ENCODE data around the gene COMMD9. TPM values are rescaled to one million over a fixed set of nuclear protein-coding genes. Genes with fewer than 3 reads are reported as not detected.

COMMD9 gene
- total RNA-seq, 2 experiments from 2014 or later = 33.6 to 34.6 TPM

GRCh38 chr11:36222831-36223635 is 66.2 kb downstream of the COMMD9 start:
- Histone ChIP-seq H3K27ac (ENCODE audit: low read depth in 1 of 2, low read length in 2 of 2) (no peak overlapping the region), H3K36me3 (ENCODE audit: insufficient read depth, low read length) (no peaks in the 10 kb centered on the region), H3K27me3 (ENCODE audit: control insufficient read depth in 1 of 2, insufficient read depth in 2 of 2, low read length in 2 of 2) (peaks cover 0 to 2% of the 10 kb centered on the region in 2 experiments), H3K4me3 (ENCODE audit: low read length) (no peak overlapping the region), H3K4me1 (ENCODE audit: insufficient read depth, low read length) (no peaks in the 10 kb centered on the region), H3K9me3 (ENCODE audit: control insufficient read depth in 1 of 2, insufficient read depth in 1 of 2, low read length in 2 of 2) (peaks cover 5 to 10% of the 10 kb centered on the region in 2 experiments)
- CTCF ChIA-PET = no interaction called here
- H3K36me3 Mint-ChIP-seq (ENCODE audit: low read depth) = no peaks in the 10 kb centered on the region
- POLR2A ChIA-PET = no interaction called here
- DNase-seq (no peak), ATAC-seq (ENCODE audit: poor library complexity) (no peak)
- no peaks in the 10 kb centered on the region for H3K4me1 Mint-ChIP-seq (ENCODE audit: low read depth)
- no peak overlapping the region for H3K4me3 Mint-ChIP-seq
- peaks cover 7% of the 10 kb centered on the region for H3K9me3 Mint-ChIP-seq
- no peak overlapping the region for H3K27ac Mint-ChIP-seq
- intact Hi-C loops (cut with DNase I, micrococcal nuclease) = no loop called here
- H3K27me3 Mint-ChIP-seq = peaks cover 6% of the 10 kb centered on the region
- no peak for TF ChIP-seq CTCF (IDR thresholded peaks at IDR 0.05)

Other genes starting within 250 kb of the COMMD9 start
- gene PRR5L, start 6.9 kb upstream of the COMMD9 start, total RNA-seq = 1 to 10 TPM; 5.4 to 7.6 TPM
- gene TRAF6, start 220.8 kb upstream of the COMMD9 start, total RNA-seq = 10 to 100 TPM; 27.9 to 29.0 TPM